Measurements from ENCODE around the gene CHD2. TPM values are rescaled to one million over a fixed set of nuclear protein-coding genes. Genes with fewer than 3 reads are reported as not detected.

Gene CHD2
- total RNA-seq, 1 donor from 2014 or later, result 105 TPM

GRCh38 chr15:93042691-93043378 is 142.7 kb downstream of the CHD2 start:
- H3K27ac ChIP-seq (ENCODE audit: low read depth, low read length), result no peak overlapping the region
- DNase-seq (ENCODE audit: low read depth), result no peak
- Mint-ChIP-seq H3K4me1 (ENCODE audit: low read depth, unreplicated experiment) (peaks cover 3% of the 10 kb centered on the region), H3K4me3 (ENCODE audit: unreplicated experiment) (no peak overlapping the region), H3K27me3 (ENCODE audit: low read depth, unreplicated experiment) (no peaks in the 10 kb centered on the region), H3K36me3 (ENCODE audit: low read depth, unreplicated experiment) (peaks cover 5% of the 10 kb centered on the region), H3K9me3 (ENCODE audit: unreplicated experiment) (peaks cover 9% of the 10 kb centered on the region), H3K27ac (ENCODE audit: unreplicated experiment) (no peak overlapping the region)
- no peaks in the 10 kb centered on the region for H3K79me2 ChIP-seq (ENCODE audit: insufficient read depth, low read length)
- peaks cover 4% of the 10 kb centered on the region for H3K9me3 ChIP-seq (ENCODE audit: insufficient read depth, low read depth, low read length)
- H3K27me3 ChIP-seq (ENCODE audit: insufficient read depth, low read length), result peaks cover 11% of the 10 kb centered on the region
- no peaks in the 10 kb centered on the region for H3K36me3 ChIP-seq (ENCODE audit: insufficient read depth, low read length)
- no peak overlapping the region for H3K4me3 ChIP-seq (ENCODE audit: insufficient read depth, low read depth, low read length)
- FAIRE-seq, result no peak
- no peak for TF ChIP-seq CTCF (IDR thresholded peaks at IDR 0.05; ENCODE audit: insufficient read depth, low read depth, low read length)
- no peak for TF ChIP-seq EZH2 (IDR thresholded peaks at IDR 0.05; ENCODE audit: insufficient read depth, low read length)
- H4K20me1 ChIP-seq (ENCODE audit: insufficient read depth, low read length), result no peaks in the 10 kb centered on the region
- H3K9ac ChIP-seq (ENCODE audit: low read length), result no peak overlapping the region
- H3K4me2 ChIP-seq (ENCODE audit: low read length), result no peak overlapping the region
- no peak overlapping the region for H2AFZ ChIP-seq (ENCODE audit: low read depth, low read length)
- no peaks in the 10 kb centered on the region for H3K4me1 ChIP-seq (ENCODE audit: insufficient read depth, low read length)

- Histone ChIP-seq H3K9ac (ENCODE audit: low read length) (no peak overlapping the region), H3K79me2 (ENCODE audit: insufficient read depth, low read length) (no peaks in the 10 kb centered on the region)
Observed at GRCh38 chr15:93043621-93044300, 143.6 kb downstream of the CHD2 start.

More at GRCh38 chr15:93043621-93044300, 143.6 kb downstream of the CHD2 start:
- no peak for FAIRE-seq
- peaks cover 4% of the 10 kb centered on the region for H3K9me3 ChIP-seq (ENCODE audit: insufficient read depth, low read depth, low read length)
- H3K27ac ChIP-seq (ENCODE audit: low read depth, low read length), result no peak overlapping the region
- H3K4me3 ChIP-seq (ENCODE audit: insufficient read depth, low read depth, low read length), result no peak overlapping the region
- H3K9me3 Mint-ChIP-seq (ENCODE audit: unreplicated experiment), result peaks cover 11% of the 10 kb centered on the region
- peaks cover 3% of the 10 kb centered on the region for H3K4me1 Mint-ChIP-seq (ENCODE audit: low read depth, unreplicated experiment)
- no peak overlapping the region for H2AFZ ChIP-seq (ENCODE audit: low read depth, low read length)
- H3K36me3 Mint-ChIP-seq (ENCODE audit: low read depth, unreplicated experiment), result peaks cover 5% of the 10 kb centered on the region
- no peak overlapping the region for H3K4me3 Mint-ChIP-seq (ENCODE audit: unreplicated experiment)
- H3K4me2 ChIP-seq (ENCODE audit: low read length), result no peak overlapping the region
- H3K36me3 ChIP-seq (ENCODE audit: insufficient read depth, low read length), result no peaks in the 10 kb centered on the region
- H3K27me3 Mint-ChIP-seq (ENCODE audit: low read depth, unreplicated experiment), result no peaks in the 10 kb centered on the region
- H3K4me1 ChIP-seq (ENCODE audit: insufficient read depth, low read length), result no peaks in the 10 kb centered on the region
- H4K20me1 ChIP-seq (ENCODE audit: insufficient read depth, low read length), result no peaks in the 10 kb centered on the region
- peaks cover 12% of the 10 kb centered on the region for H3K27me3 ChIP-seq (ENCODE audit: insufficient read depth, low read length)
- TF ChIP-seq CTCF (IDR thresholded peaks at IDR 0.05; ENCODE audit: insufficient read depth, low read depth, low read length) (no peak), EZH2 (IDR thresholded peaks at IDR 0.05; ENCODE audit: insufficient read depth, low read length) (no peak)
- no peak for DNase-seq (ENCODE audit: low read depth)
- no peak overlapping the region for H3K27ac Mint-ChIP-seq (ENCODE audit: unreplicated experiment)

Measured in astrocyte (in vitro differentiated cells and primary cell).